GM12878 (cell line): ENCODE data around the gene RBM6. TPM values are rescaled to one million over a fixed set of nuclear protein-coding genes. Genes with fewer than 3 reads are reported as not detected.

Experiments used
- ATAC-seq: fragments of 200-7000 bp; cut with Tn5 transposase; 3 replicates; pipeline ENCODE4 v1.9.1; 2020; ENCODE audit warnings: mild to moderate bottlenecking, moderate library complexity
- BruUV-seq: library from RNA; stranded (reverse); fragments of 400-500 nt; replicated peaks from 2 replicates; lab custom pipeline; 2021; lab: Mats Ljungman, UMichigan
- CTCF ChIA-PET: fragments of 300-600 bp; sonication (Branson Sonifier 250); formaldehyde crosslinking; extraction: SDS; loops from one replicate; lab custom pipeline; 2021; ENCODE audit warnings: inconsistent platforms; lab: Yijun Ruan, JAX
- POLR2A ChIA-PET: fragments of 350-600 bp; formaldehyde crosslinking; extraction: SDS; loops from one replicate; lab custom pipeline; 2021; ENCODE audit warnings: inconsistent platforms; lab: Charles Lee
- RAD21 ChIA-PET: fragments of 300-600 bp; sonication (Branson Sonifier 250); formaldehyde crosslinking; loops from one replicate; lab custom pipeline; 2023; ENCODE audit warnings: antibody characterized with exemption; ENCODE audit not compliant: unreplicated experiment; lab: Charles Lee
- SMC1A ChIA-PET: fragments of 300-600 bp; sonication (Branson Sonifier 250); formaldehyde crosslinking; loops from one replicate; lab custom pipeline; 2023; ENCODE audit not compliant: unreplicated experiment, uncharacterized antibody; lab: Charles Lee
- DNase-seq: peaks from one replicate; pipeline ENCODE4 v3.0.0-alpha.2; 2011; ENCODE audit warnings: low read depth, low spot score
- FAIRE-seq: peaks from 3 replicates; lab custom pipeline; 2011; peaks lifted over from hg19 to GRCh38; lab: Jason Lieb, UNC
- H2AFZ ChIP-seq: 2 replicates; pipeline ENCODE4 v1.6.0; 2011; ENCODE audit warnings: low read depth, low read length, control low read depth; ENCODE audit not compliant: control insufficient read depth
- H3K27ac ChIP-seq: 2 replicates; pipeline ENCODE4 v1.5.1; 2011; ENCODE audit warnings: control low read depth; ENCODE audit not compliant: control insufficient read depth, insufficient read depth
- H3K27me3 ChIP-seq, 2 experiments: replicated peaks in 1 of 2; 2 replicates each; pipeline versions ENCODE4 v1.6.0 to v1.6.1; 2011; ENCODE audit warnings: low read length in 1 of 2; ENCODE audit not compliant: control insufficient read depth in 2 of 2, insufficient read depth in 2 of 2
- H3K36me3 ChIP-seq, 2 experiments: 2 replicates each; pipeline ENCODE4 v1.5.1; 2011; ENCODE audit warnings: low read length in 1 of 2; ENCODE audit not compliant: control insufficient read depth in 2 of 2, insufficient read depth in 2 of 2
- H3K4me1 ChIP-seq: 2 replicates; pipeline ENCODE4 v1.6.1; 2011; ENCODE audit warnings: mild to moderate bottlenecking, low read length, moderate library complexity, mixed read lengths; ENCODE audit not compliant: control insufficient read depth, insufficient read depth
- H3K4me2 ChIP-seq: 2 replicates; pipeline ENCODE4 v1.6.0; 2011; ENCODE audit warnings: control low read depth; ENCODE audit not compliant: control insufficient read depth, insufficient read depth
- H3K4me3 ChIP-seq: fragments of 200-600 bp; sonication (generic); 2 replicates; pipeline ENCODE4 v1.5.1; 2016
- H3K79me2 ChIP-seq: 2 replicates; pipeline ENCODE4 v1.6.0; 2011; ENCODE audit warnings: low read length; ENCODE audit not compliant: control insufficient read depth, insufficient read depth
- H3K9ac ChIP-seq: 2 replicates; pipeline ENCODE4 v1.8.0; 2011; ENCODE audit warnings: low read length, control low read depth, mixed read lengths; ENCODE audit not compliant: control insufficient read depth, insufficient read depth
- H3K9me3 ChIP-seq: replicated peaks from 3 replicates; pipeline ENCODE4 v1.5.1; 2011; ENCODE audit warnings: mild to moderate bottlenecking, low read length; ENCODE audit not compliant: control insufficient read depth, insufficient read depth
- H4K20me1 ChIP-seq: 2 replicates; pipeline ENCODE4 v1.6.0; 2011; ENCODE audit not compliant: control insufficient read depth, insufficient read depth
- ASH2L ChIP-seq: fragments of 300-600, 200-600 bp; sonication (generic); IDR thresholded peaks from 2 replicates; pipeline ENCODE4 v1.6.1; 2017; ENCODE audit warnings: low read depth, mild to moderate bottlenecking, borderline replicate concordance
- BACH1 ChIP-seq: fragments of 450-650 bp; IDR thresholded peaks from 2 replicates; pipeline ENCODE4 v1.6.1; 2017; ENCODE audit warnings: mild to moderate bottlenecking, borderline replicate concordance
- CBFB ChIP-seq: IDR thresholded peaks from 2 replicates; pipeline ENCODE4 v1.6.1; 2016; ENCODE audit warnings: antibody characterized with exemption, low read depth
- CREM ChIP-seq: IDR thresholded peaks from 2 replicates; pipeline ENCODE4 v1.6.1; 2014; ENCODE audit warnings: antibody characterized with exemption, low read depth
- FOS ChIP-seq: IDR thresholded peaks from 3 replicates; pipeline ENCODE4 v1.6.1; 2011; ENCODE audit warnings: borderline replicate concordance; ENCODE audit not compliant: insufficient read length; ENCODE audit errors: extremely low read depth
- HSF1 ChIP-seq: fragments of 150-350 bp; IDR thresholded peaks from 2 replicates; pipeline ENCODE4 v1.6.1; 2014; ENCODE audit warnings: mild to moderate bottlenecking, low read depth, low read length
- IRF3 ChIP-seq: fragments of 450-650 bp; IDR thresholded peaks from 2 replicates; pipeline ENCODE4 v1.6.1; 2014; ENCODE audit warnings: mild to moderate bottlenecking
- MTA2 ChIP-seq: fragments of 450-650 bp; IDR thresholded peaks from 2 replicates; pipeline ENCODE4 v1.6.1; 2016; ENCODE audit warnings: low read depth, mild to moderate bottlenecking, moderate library complexity
- NR2F1 ChIP-seq: fragments of 450-650 bp; conservative IDR thresholded peaks from 2 replicates; pipeline ENCODE4 v1.6.1; 2017; ENCODE audit warnings: mild to moderate bottlenecking
- POLR2AphosphoS5 ChIP-seq: IDR thresholded peaks from 2 replicates; pipeline ENCODE4 v1.6.1; 2011; ENCODE audit warnings: mild to moderate bottlenecking, low read length, inconsistent platforms
- RCOR1 ChIP-seq: conservative IDR thresholded peaks from 2 replicates; pipeline ENCODE4 v1.6.1; 2012; ENCODE audit warnings: low read depth, low read length, improper control_type of control experiment
- SMAD1 ChIP-seq: fragments of 450-650 bp; IDR thresholded peaks from 2 replicates; pipeline ENCODE4 v1.6.1; 2018; ENCODE audit warnings: mild to moderate bottlenecking, low read depth; ENCODE audit not compliant: partially characterized antibody
- SPI1 ChIP-seq: IDR thresholded peaks from 2 replicates; pipeline ENCODE4 v1.6.1; 2011; ENCODE audit warnings: low read depth, mild to moderate bottlenecking, low read length, moderate library complexity, borderline replicate concordance; ENCODE audit not compliant: insufficient read depth
- TCF7 ChIP-seq: IDR thresholded peaks from 2 replicates; pipeline ENCODE4 v1.6.1; 2014; ENCODE audit warnings: antibody characterized with exemption, borderline replicate concordance
- ZBED1 ChIP-seq: IDR thresholded peaks from 2 replicates; pipeline ENCODE4 v1.6.1; 2016; ENCODE audit warnings: borderline replicate concordance
- ZBTB4 ChIP-seq: fragments of 450-650 bp; formaldehyde crosslinking; IDR thresholded peaks from 2 replicates; pipeline ENCODE4 v1.4.0; 2022; ENCODE audit warnings: mild to moderate bottlenecking, moderate library complexity
- ZNF24 ChIP-seq: fragments of 450-650 bp; IDR thresholded peaks from 2 replicates; pipeline ENCODE4 v1.6.1; 2017; ENCODE audit warnings: antibody characterized with exemption, mild to moderate bottlenecking
- WGBS: methylation state at CpG from one replicate; pipeline ENCODE4 v1.1.6; 2016; ENCODE audit warnings: low lambda C conversion rate; ENCODE audit not compliant: insufficient replicate concordance, insufficient coverage; ENCODE audit errors: missing lambda C conversion rate; 5-methylcytosine and 5-hydroxymethylcytosine counted together
- in situ Hi-C: fragments of 300-500 bp; cut with MboI; formaldehyde crosslinking; loops from 9 replicates; pipeline ENCODE4 v1.14.3; 2018; ENCODE audit warnings: mixed read lengths
- intact Hi-C: fragments of 100-400 bp; cut with micrococcal nuclease; formaldehyde crosslinking; loops from one replicate; pipeline ENCODE4 v1.14.2; 2022; ENCODE audit not compliant: unreplicated experiment
- polyA plus RNA-seq, 11 experiments: library from polyadenylated mRNA; depleted of rRNA in 4 of 11; unstranded in 6 of 11; stranded (reverse) in 5 of 11; fragments of >200 nt; fragmentation: Nextera tagmentation in 4 of 11; fragmentation: Illumina TruSeq in 1 of 11; extraction: Ambion mirVana in 4 of 11; extraction: Trizol in 1 of 11; gene quantifications; 1 replicate in 1 of 11; 2 replicates in 10 of 11; pipeline versions ENCODE4 v1.2.1 to v1.2.3, GENCODE V29; 2011 to 2016; ENCODE audit warnings: inconsistent platforms in 2 of 11, missing spikeins in 2 of 11, low read depth in 1 of 11
- total RNA-seq, 4 experiments: library from RNA; depleted of rRNA in 3 of 4; stranded (reverse); fragments of >200 nt in 3 of 4; fragmentation: Illumina TruSeq in 1 of 4; extraction: Trizol in 1 of 4; gene quantifications; 2 replicates each; pipeline versions ENCODE4 v1.2.1 to v1.2.3, GENCODE V29; 2013 to 2021

RBM6 gene
- total and polyA plus RNA-seq, 10 of the 15 experiments (the other 5 are each of a cell fraction or from before 2014, with no cell fraction given), result 45.3 to 103 (median 81.3) TPM

- TF ChIP-seq CREM (0 out of 2 replicates have a peak, but pooled peaks have one; percentile 30), SPI1 (0 out of 2 replicates have a peak, but pooled peaks have one; percentile 14), POLR2AphosphoS5 (no peak)
Observed at GRCh38 chr3:49942651-49943050, 2.7 kb downstream of the RBM6 start (continued).

GRCh38 chr3:49952924-49953323 lies 13.0 kb downstream of the RBM6 start:
- 95% methylated on average over 6 of the region's 6 CpGs for WGBS
- no TSS peak for BruUV-seq
- DNase-seq, result no peak
- H3K9me3 ChIP-seq, result no peaks in the 10 kb centered on the region
- H3K36me3 ChIP-seq, result no peaks in the 10 kb centered on the region
- H2AFZ ChIP-seq, result no peak overlapping the region
- intact Hi-C loops, result no loop called here
- RAD21 ChIA-PET, result no interaction called here
- no peak overlapping the region for H3K4me2 ChIP-seq
- POLR2A ChIA-PET, result interaction anchor here (0.6 kb wide), 1 partner anchor 411 kb away, joined by 8 read pairs; no protein-coding TSS in a partner anchor
- SMC1A ChIA-PET, result no interaction called here
- H3K27me3 ChIP-seq, result no peaks in the 10 kb centered on the region
- CTCF ChIA-PET, result no interaction called here
- FAIRE-seq, result no peak
- H3K79me2 ChIP-seq, result peaks cover 70% of the 10 kb centered on the region
- no peak for ATAC-seq
- in situ Hi-C loops, result no loop called here
- H4K20me1 ChIP-seq, result no peaks in the 10 kb centered on the region
- TF ChIP-seq ZNF24 (no peak), TCF7 (no peak), IRF3 (no peak), BACH1 (no peak), ASH2L (no peak), MTA2 (no peak), NR2F1 (no peak), RCOR1 (no peak), FOS (no peak), ZBTB4 (CRISPR knock-in tag) (no peak), ZBED1 (no peak), CBFB (no peak), HSF1 (no peak), SMAD1 (no peak)
- no peak overlapping the region for H3K27ac ChIP-seq
- H3K4me3 ChIP-seq, result no peak overlapping the region
- peaks cover 16% of the 10 kb centered on the region for H3K4me1 ChIP-seq
- no peak overlapping the region for H3K9ac ChIP-seq
